OCI-LY1 (cell line): ENCODE measurements around the gene IRAK4.
"Not testable (repeated sequence)": the region's sequence is repeated elsewhere in the genome, so short reads cannot be mapped to it uniquely, and the experiment has no call there.

Experiments
- H2AFZ ChIP-seq: fragments of 200-600 bp; sonication (generic), shearing (Covaris generic); 2 replicates; pipeline ENCODE4 v1.6.0; 2014; ENCODE audit warnings: antibody characterized with exemption, mild to moderate bottlenecking, low read length
- H3F3A ChIP-seq: fragments of 200-600 bp; sonication (generic), shearing (Covaris generic); 2 replicates; pipeline ENCODE4 v1.6.0; 2014; ENCODE audit warnings: mild to moderate bottlenecking, antibody characterized with exemption, low read length, moderate library complexity; ENCODE audit not compliant: insufficient read depth
- H3K27ac ChIP-seq: fragments of 200-600 bp; sonication (generic); 2 replicates; pipeline ENCODE4 v1.5.1; 2014; ENCODE audit warnings: low read length, mixed run types, mild to moderate bottlenecking, low read depth; ENCODE audit not compliant: poor library complexity, severe bottlenecking
- H3K27me3 ChIP-seq: fragments of 200-600 bp; sonication (generic); 2 replicates; pipeline ENCODE4 v1.6.0; 2014; ENCODE audit warnings: antibody characterized with exemption, mild to moderate bottlenecking, low read length, moderate library complexity; ENCODE audit not compliant: insufficient read depth
- H3K36me3 ChIP-seq: fragments of 200-600 bp; sonication (generic); 2 replicates; pipeline ENCODE4 v1.6.1; 2014; ENCODE audit warnings: mild to moderate bottlenecking, antibody characterized with exemption, low read length, moderate library complexity, mixed read lengths; ENCODE audit not compliant: insufficient read depth
- H3K4me1 ChIP-seq: fragments of 200-600 bp; sonication (generic); 2 replicates; pipeline ENCODE4 v1.5.1; 2014; ENCODE audit warnings: mild to moderate bottlenecking, low read length, moderate library complexity; ENCODE audit not compliant: insufficient read depth, severe bottlenecking
- H3K4me2 ChIP-seq: fragments of 200-600 bp; sonication (generic), shearing (Covaris generic); 2 replicates; pipeline ENCODE4 v1.6.1; 2014; ENCODE audit warnings: low read length
- H3K4me3 ChIP-seq: fragments of 200-600 bp; sonication (generic); 2 replicates; pipeline ENCODE4 v1.5.1; 2014; ENCODE audit warnings: low read length, low read depth, mild to moderate bottlenecking, mixed read lengths; ENCODE audit not compliant: poor library complexity, severe bottlenecking
- H3K79me2 ChIP-seq: fragments of 200-600 bp; shearing (Covaris generic); 2 replicates; pipeline ENCODE4 v1.6.1; 2016; ENCODE audit warnings: mixed run types, low read length, mixed read lengths; ENCODE audit not compliant: insufficient read depth
- H3K9ac ChIP-seq: fragments of 200-600 bp; sonication (generic), shearing (Covaris generic); 2 replicates; pipeline ENCODE4 v1.6.1; 2014; ENCODE audit warnings: mild to moderate bottlenecking, low read length, mixed read lengths
- H3K9me2 ChIP-seq: fragments of 200-600 bp; sonication (generic), shearing (Covaris generic); 2 replicates; pipeline ENCODE4 v1.6.1; 2014; ENCODE audit warnings: low read depth, mild to moderate bottlenecking, low read length, mixed read lengths
- H3K9me3 ChIP-seq: fragments of 200-600 bp; shearing (Covaris generic); 2 replicates; pipeline ENCODE4 v1.6.1; 2014; ENCODE audit warnings: low read length, mixed read lengths
- H4K20me1 ChIP-seq: fragments of 200-600 bp; sonication (generic), shearing (Covaris generic); 2 replicates; pipeline ENCODE4 v1.6.0; 2016; ENCODE audit warnings: mild to moderate bottlenecking, low read length; ENCODE audit not compliant: insufficient read depth
- CTCF ChIP-seq: fragments of 200-600 bp; sonication (generic), shearing (Covaris generic); IDR thresholded peaks from 2 replicates; pipeline ENCODE4 v1.5.1; 2017; ENCODE audit warnings: mild to moderate bottlenecking, antibody characterized with exemption, low read length, moderate library complexity, mixed read lengths
- EZH2 ChIP-seq: fragments of 200-600 bp; sonication (generic), shearing (Covaris generic); IDR thresholded peaks from 2 replicates; pipeline ENCODE4 v1.8.0; 2017; ENCODE audit warnings: borderline replicate concordance, mixed run types, mild to moderate bottlenecking, antibody characterized with exemption, low read length, moderate library complexity, mixed read lengths

Gene IRAK4

GRCh38 chr12:43744826-43745225 is 13.9 kb upstream of the IRAK4 start:
- Histone ChIP-seq H3K4me1 (no peaks in the 10 kb centered on the region), H3K36me3 (peaks cover 57% of the 10 kb centered on the region), H3K9ac (no peak overlapping the region), H3K4me2 (no peak overlapping the region), H3F3A (no peaks in the 10 kb centered on the region; the same call in 1 of the 2 replicates), H3K4me3 (no peak overlapping the region), H3K9me2 (no peaks in the 10 kb centered on the region), H3K27me3 (no peaks in the 10 kb centered on the region), H3K9me3 (peaks cover 4% of the 10 kb centered on the region; the same call in 1 of the 2 replicates), H3K27ac (no peak overlapping the region), H2AFZ (no peak overlapping the region), H3K79me2 (no peaks in the 10 kb centered on the region), H4K20me1 (no peaks in the 10 kb centered on the region)
- no peak for TF ChIP-seq EZH2
- TF ChIP-seq CTCF = no peak

- no peak overlapping the region for H3K4me3 ChIP-seq
- no peaks in the 10 kb centered on the region for H3K4me1 ChIP-seq
- no peak overlapping the region for H3K27ac ChIP-seq
- H3K9me2 ChIP-seq = no peaks in the 10 kb centered on the region
- H3K36me3 ChIP-seq = peaks cover 48% of the 10 kb centered on the region
- no peaks in the 10 kb centered on the region for H3K27me3 ChIP-seq
- H3F3A ChIP-seq = no peaks in the 10 kb centered on the region
- no peaks in the 10 kb centered on the region for H4K20me1 ChIP-seq
- H3K9me3 ChIP-seq = peaks cover 4% of the 10 kb centered on the region; the same call in 1 of the 2 replicates
- no peaks in the 10 kb centered on the region for H3K79me2 ChIP-seq
- no peak overlapping the region for H3K4me2 ChIP-seq
- no peak overlapping the region for H3K9ac ChIP-seq
- TF ChIP-seq EZH2 = no peak
- TF ChIP-seq CTCF = no peak
- H2AFZ ChIP-seq = no peak overlapping the region
Measured at GRCh38 chr12:43749016-43749415, 9.7 kb upstream of the IRAK4 start.

- Histone ChIP-seq H3K27ac (no peak overlapping the region), H3K4me1 (no peaks in the 10 kb centered on the region), H4K20me1 (no peaks in the 10 kb centered on the region), H3K4me2 (no peak overlapping the region), H3K36me3 (peaks cover 45% of the 10 kb centered on the region), H3K4me3 (no peak overlapping the region), H2AFZ (no peak overlapping the region), H3K79me2 (no peaks in the 10 kb centered on the region), H3K9ac (no peak overlapping the region), H3K9me2 (no peaks in the 10 kb centered on the region), H3K27me3 (no peaks in the 10 kb centered on the region), H3K9me3 (peaks cover 4% of the 10 kb centered on the region; the same call in 1 of the 2 replicates), H3F3A (no peaks in the 10 kb centered on the region)
- TF ChIP-seq EZH2 (no peak), CTCF (no peak)
Measured at GRCh38 chr12:43750814-43751213, 7.9 kb upstream of the IRAK4 start.

GRCh38 chr12:43751360-43751759 is 7.4 kb upstream of the IRAK4 start:
- peaks cover 42% of the 10 kb centered on the region for H3K36me3 ChIP-seq
- H3K27ac ChIP-seq, H4K20me1 ChIP-seq, H3K9me3 ChIP-seq, H3K79me2 ChIP-seq, H3F3A ChIP-seq, H3K27me3 ChIP-seq, H3K4me2 ChIP-seq, H3K4me1 ChIP-seq, H3K4me3 ChIP-seq, H3K9ac ChIP-seq, H2AFZ ChIP-seq, H3K9me2 ChIP-seq: not testable (repeated sequence)
